ENCODE results near the gene RETREG3. TPM values are rescaled to one million over a fixed set of nuclear protein-coding genes. Genes with fewer than 3 reads are reported as not detected.

Gene RETREG3
- total and polyA plus RNA-seq, 2 of the 13 experiments (the other 11 are each of a cell fraction or from before 2014, with no cell fraction given), result 47.0 to 55.8 TPM

- ATAC-seq (no peak), FAIRE-seq (no peak), DNase-seq (ENCODE audit: low spot score) (no peak)
- Histone ChIP-seq H3K4me1 (ENCODE audit: insufficient read depth, low read length) (peaks cover 39% of the 10 kb centered on the region), H3K27me3 (ENCODE audit: control insufficient read depth in 1 of 2, insufficient read depth in 2 of 2, low read length in 2 of 2) (no peaks in the 10 kb centered on the region; a peak in 1 of 5 replicates), H3K27ac (ENCODE audit: extremely low read length, insufficient read depth, low read length) (no peak overlapping the region), H3K4me3 (replicated peaks in 1 of 3; ENCODE audit: insufficient read depth in 1 of 3, low read depth in 2 of 3, low read length in 3 of 3) (no peak overlapping the region), H4K20me1 (ENCODE audit: insufficient read depth, low read length) (no peaks in the 10 kb centered on the region), H3K4me2 (ENCODE audit: low read depth, low read length) (no peak overlapping the region), H3K79me2 (ENCODE audit: insufficient read depth, low read length) (peaks cover 23% of the 10 kb centered on the region), H2AFZ (ENCODE audit: low read length) (no peak overlapping the region), H3K9ac (ENCODE audit: insufficient read depth, low read depth, low read length) (no peak overlapping the region), H3K36me3 (replicated peaks in 1 of 2; ENCODE audit: control insufficient read depth in 1 of 2, insufficient read depth in 2 of 2, low read length in 2 of 2) (peaks cover 29 to 46% of the 10 kb centered on the region in 2 experiments), H3K9me3 (ENCODE audit: low read length) (no peaks in the 10 kb centered on the region)
- TF ChIP-seq SIN3A (IDR thresholded peaks at IDR 0.05; ENCODE audit: borderline replicate concordance, low read depth, low read length), result no peak
- no peak for TF ChIP-seq RELA (CRISPR knock-in tag; IDR thresholded peaks at IDR 0.05)
- TF ChIP-seq ZNF614 (CRISPR knock-in tag; IDR thresholded peaks at IDR 0.05; ENCODE audit: borderline replicate concordance), result no peak
- TF ChIP-seq CBX2 (IDR thresholded peaks at IDR 0.05; ENCODE audit: low read depth, low read length), result no peak
- TF ChIP-seq CBX2 (CRISPR knock-in tag; IDR thresholded peaks at IDR 0.05; ENCODE audit: low read depth), result no peak
- no peak for TF ChIP-seq RAD21 (CRISPR knock-in tag; IDR thresholded peaks at IDR 0.05)
- no peak for TF ChIP-seq NFYB (CRISPR knock-in tag; IDR thresholded peaks at IDR 0.05)
- no peak for TF ChIP-seq RFX5 (IDR thresholded peaks at IDR 0.05; ENCODE audit: low read depth, low read length)
- no peak for TF ChIP-seq CCDC6 (CRISPR knock-in tag; IDR thresholded peaks at IDR 0.05)
- no peak for TF ChIP-seq KDM6A (CRISPR knock-in tag; IDR thresholded peaks at IDR 0.05; ENCODE audit: low read depth)
- TF ChIP-seq ZNF333 (CRISPR knock-in tag; IDR thresholded peaks at IDR 0.05; ENCODE audit: borderline replicate concordance), result no peak
- no peak for TF ChIP-seq SMYD3 (CRISPR knock-in tag; IDR thresholded peaks at IDR 0.05)
- no peak for TF ChIP-seq FOXM1 (CRISPR knock-in tag; IDR thresholded peaks at IDR 0.05)
- 91% methylated on average over 3 of the region's 3 CpGs for WGBS (ENCODE audit: low lambda C conversion rate)
- ChIA-PET POLR2A (interaction anchor here (8.5 kb wide), 1 partner anchor 9 kb away, joined by 128 read pairs; the partner anchor contains the start of genes COASY and MLX), CTCF (ENCODE audit: low intra/inter-chr PET ratio, low total read pairs) (no interaction called here)
- intact Hi-C loops (cut with micrococcal nuclease; ENCODE audit: unreplicated experiment), result no loop called here
- BruUV-seq (replicated peaks), result no TSS peak
- in situ Hi-C loops (cut with HindIII; ENCODE audit: extremely low pct_ligation_motif_present, low pct_unique_long_range_greater_than_20kb), result no loop called here
Measured at GRCh38 chr17:42574463-42574862, 34.7 kb downstream of the RETREG3 start.

Measured in HepG2 (cell line).